Measurements from ENCODE around the gene GRAMD1A. TPM values are rescaled to one million over a fixed set of nuclear protein-coding genes. Genes with fewer than 3 reads are reported as not detected.

GRAMD1A gene
- total RNA-seq, 3 donors from 2014 or later = 30.6 to 56.0 (median 38.6) TPM

- H3K27me3 ChIP-seq = no peaks in the 10 kb centered on the region
- no peak overlapping the region for H3K4me3 ChIP-seq
- TF ChIP-seq POLR2AphosphoS5 (IDR thresholded peaks at IDR 0.05) (no peak), CTCF (IDR thresholded peaks at IDR 0.05) (no peak), POLR2A (IDR thresholded peaks at IDR 0.05) (no peak)
- no peaks in the 10 kb centered on the region for H3K4me1 ChIP-seq
- H3K9me3 ChIP-seq = no peaks in the 10 kb centered on the region
- intact Hi-C loops (cut with DNase I; ENCODE audit: low total_unique reads) = no loop called here
- H3K36me3 ChIP-seq = no peaks in the 10 kb centered on the region
- DNase-seq (ENCODE audit: low spot score in 2 of 2) = no peak
- no peak overlapping the region for H3K27ac ChIP-seq
These were observed 59.6 kb downstream of the GRAMD1A start for GRCh38 chr19:35059799-35060091.

GRCh38 chr19:35060160-35060855 is 60.2 kb downstream of the GRAMD1A start:
- H3K4me1 ChIP-seq = no peaks in the 10 kb centered on the region
- intact Hi-C loops (cut with DNase I; ENCODE audit: low total_unique reads) = no loop called here
- no peak for TF ChIP-seq CTCF (IDR thresholded peaks at IDR 0.05)
- no peak for TF ChIP-seq POLR2A (IDR thresholded peaks at IDR 0.05)
- TF ChIP-seq POLR2AphosphoS5 (IDR thresholded peaks at IDR 0.05) = no peak

GRCh38 chr19:35061583-35062373 is 61.7 kb downstream of the GRAMD1A start:
- no peak for DNase-seq (ENCODE audit: low spot score in 2 of 2)
- TF ChIP-seq CTCF (IDR thresholded peaks at IDR 0.05) (no peak), POLR2A (IDR thresholded peaks at IDR 0.05) (no peak), POLR2AphosphoS5 (IDR thresholded peaks at IDR 0.05) (no peak)
- Histone ChIP-seq H3K4me3 (no peak overlapping the region), H3K9me3 (no peaks in the 10 kb centered on the region), H3K36me3 (no peaks in the 10 kb centered on the region), H3K4me1 (no peaks in the 10 kb centered on the region), H3K27me3 (no peaks in the 10 kb centered on the region), H3K27ac (no peak overlapping the region)
- intact Hi-C loops (cut with DNase I; ENCODE audit: low total_unique reads) = no loop called here

More at GRCh38 chr19:35060160-35060855, 60.2 kb downstream of the GRAMD1A start:
- H3K27ac ChIP-seq = no peak overlapping the region
- no peaks in the 10 kb centered on the region for H3K27me3 ChIP-seq
- no peak overlapping the region for H3K4me3 ChIP-seq
- DNase-seq (ENCODE audit: low spot score in 2 of 2) = no peak
- H3K9me3 ChIP-seq = no peaks in the 10 kb centered on the region
- no peaks in the 10 kb centered on the region for H3K36me3 ChIP-seq

GRCh38 chr19:35062942-35063341 is 62.8 kb downstream of the GRAMD1A start:
- Histone ChIP-seq H3K27me3 (no peaks in the 10 kb centered on the region), H3K4me3 (no peak overlapping the region), H3K27ac (no peak overlapping the region), H3K36me3 (no peaks in the 10 kb centered on the region), H3K9me3 (no peaks in the 10 kb centered on the region), H3K4me1 (no peaks in the 10 kb centered on the region)
- intact Hi-C loops (cut with DNase I; ENCODE audit: low total_unique reads) = no loop called here
- DNase-seq (ENCODE audit: low spot score in 2 of 2) = no peak
- TF ChIP-seq POLR2A (IDR thresholded peaks at IDR 0.05) = no peak
- no peak for TF ChIP-seq POLR2AphosphoS5 (IDR thresholded peaks at IDR 0.05)
- no peak for TF ChIP-seq CTCF (IDR thresholded peaks at IDR 0.05)

All from breast epithelium (tissue), 4 donors.